SH-SY5Y (cell line): Measurements from ENCODE around the gene NAALADL2.

Experiments
- GATA2 ChIP-seq: IDR thresholded peaks from 2 replicates; pipeline ENCODE4 v1.6.1; 2011; ENCODE audit warnings: mild to moderate bottlenecking, low read depth, low read length
- GATA3 ChIP-seq: IDR thresholded peaks from 2 replicates; pipeline ENCODE4 v1.6.1; 2011; ENCODE audit warnings: low read depth, mild to moderate bottlenecking, low read length, moderate library complexity

The NAALADL2 gene

DNA sequence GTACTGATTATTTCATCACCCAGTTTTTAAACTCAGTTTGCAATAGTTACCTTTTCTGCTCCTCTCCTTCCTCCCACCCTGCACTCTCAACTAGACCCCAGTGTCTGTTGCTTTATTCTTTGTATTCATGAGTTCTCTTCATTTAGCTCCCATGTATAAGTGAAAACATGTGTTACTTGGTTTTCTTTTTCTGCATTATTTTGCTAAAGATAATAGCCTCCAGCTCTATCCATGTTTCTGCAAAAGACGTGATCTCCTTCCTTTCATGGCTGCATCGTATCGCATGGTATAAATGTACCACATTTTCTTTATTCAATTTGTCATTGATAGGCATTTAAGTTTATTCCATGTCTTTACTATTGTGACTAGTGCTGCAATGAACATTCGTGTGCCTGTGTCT lies 79.0 kb downstream of the NAALADL2 start:
- TF ChIP-seq GATA3 (no peak), GATA2 (no peak)

DNA sequence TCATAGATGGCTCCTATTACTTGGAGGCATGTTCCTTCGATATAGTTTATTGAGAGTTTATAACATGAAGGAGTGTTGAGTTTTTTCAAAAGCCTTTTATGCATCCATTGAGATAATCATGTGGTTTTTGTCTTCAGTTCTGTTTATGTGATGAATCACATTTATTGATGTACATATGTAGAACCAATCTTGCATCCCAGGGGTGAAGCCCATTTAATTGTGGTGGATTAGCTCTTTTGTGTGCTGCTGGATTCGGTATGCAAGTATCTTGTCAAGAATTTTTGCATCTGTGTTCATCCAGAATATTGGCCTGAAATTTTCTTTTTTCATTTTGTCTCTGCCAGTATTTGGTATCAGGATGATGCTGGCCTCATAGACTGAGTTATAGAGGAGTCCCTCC lies 81.0 kb downstream of the NAALADL2 start:
- TF ChIP-seq GATA2 = no peak
- TF ChIP-seq GATA3 = no peak

DNA sequence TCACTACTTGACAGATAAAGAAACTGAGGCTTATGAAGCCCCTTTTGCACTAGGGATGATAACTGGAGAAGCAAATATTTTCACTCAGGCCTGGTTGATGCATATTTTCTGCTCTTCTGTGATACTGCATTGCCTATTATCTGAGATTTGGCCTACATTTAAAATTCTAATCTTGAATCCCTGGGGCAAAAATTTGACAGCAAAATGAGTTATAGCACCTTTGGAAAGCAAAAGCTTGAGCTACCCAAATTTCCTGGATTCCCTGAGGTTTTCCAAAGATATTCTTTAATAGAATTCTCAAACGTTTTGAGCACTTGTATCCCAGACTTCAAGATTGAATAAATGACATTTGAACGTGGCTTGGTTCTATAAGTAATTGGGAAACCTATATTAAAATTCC lies 86.1 kb downstream of the NAALADL2 start:
- TF ChIP-seq GATA3 = no peak
- no peak for TF ChIP-seq GATA2

DNA sequence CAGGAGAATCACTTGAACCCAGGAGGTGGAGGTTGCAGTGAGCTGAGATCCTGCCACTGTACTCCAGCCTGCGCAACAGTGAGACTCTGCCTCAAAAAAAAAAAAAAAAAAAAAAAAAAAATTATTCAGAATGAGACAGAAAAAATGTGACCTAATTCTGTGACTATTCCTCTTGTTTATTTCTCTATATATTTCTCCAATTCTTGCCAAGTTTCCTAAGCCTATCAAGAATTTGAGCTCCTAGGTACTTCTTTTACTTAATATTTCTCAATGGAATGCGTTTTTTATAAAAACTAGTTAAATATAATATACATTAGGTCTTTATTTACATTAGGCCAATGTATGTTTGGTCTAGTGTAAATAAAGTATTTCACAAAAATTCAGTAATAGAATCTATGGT lies 86.8 kb downstream of the NAALADL2 start:
- TF ChIP-seq GATA3 = no peak
- no peak for TF ChIP-seq GATA2

DNA sequence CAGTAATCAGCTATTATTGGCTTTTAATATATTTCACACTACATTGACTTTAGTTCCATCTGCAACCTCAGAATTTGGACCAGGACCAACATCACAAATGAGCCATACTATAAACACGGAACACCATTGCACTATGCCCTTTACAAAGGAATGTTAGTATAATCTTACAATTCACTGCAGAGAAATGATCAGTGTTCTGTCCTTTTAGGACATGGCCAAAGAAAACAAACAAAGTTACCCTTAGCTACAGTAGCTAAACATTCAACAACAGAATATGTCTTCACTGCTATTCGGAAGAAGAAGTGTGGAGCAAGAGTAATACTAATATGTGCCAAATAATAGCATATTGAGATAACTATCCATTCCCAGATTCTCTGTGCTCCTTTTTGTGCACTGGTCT lies 90.4 kb downstream of the NAALADL2 start:
- TF ChIP-seq GATA2 (no peak), GATA3 (no peak)

DNA sequence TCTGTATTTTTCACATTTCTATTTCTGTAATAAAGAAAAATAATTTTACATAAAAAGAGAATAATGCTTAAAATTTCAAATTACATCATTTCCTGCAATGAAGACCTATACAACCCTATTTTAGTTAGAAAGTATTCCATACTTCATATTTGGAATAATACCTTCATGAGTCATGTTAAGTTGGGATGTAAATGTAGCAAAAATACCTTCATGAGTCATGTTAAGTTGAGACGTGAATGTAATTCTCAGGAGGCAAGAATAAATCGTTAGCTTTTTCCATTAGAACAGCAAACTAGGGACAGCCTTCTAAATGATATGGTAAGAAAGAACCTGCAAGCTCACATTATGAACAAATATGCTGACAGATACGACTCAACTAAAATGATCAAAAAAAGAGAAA lies 91.9 kb downstream of the NAALADL2 start:
- TF ChIP-seq GATA2 (no peak), GATA3 (no peak)

DNA sequence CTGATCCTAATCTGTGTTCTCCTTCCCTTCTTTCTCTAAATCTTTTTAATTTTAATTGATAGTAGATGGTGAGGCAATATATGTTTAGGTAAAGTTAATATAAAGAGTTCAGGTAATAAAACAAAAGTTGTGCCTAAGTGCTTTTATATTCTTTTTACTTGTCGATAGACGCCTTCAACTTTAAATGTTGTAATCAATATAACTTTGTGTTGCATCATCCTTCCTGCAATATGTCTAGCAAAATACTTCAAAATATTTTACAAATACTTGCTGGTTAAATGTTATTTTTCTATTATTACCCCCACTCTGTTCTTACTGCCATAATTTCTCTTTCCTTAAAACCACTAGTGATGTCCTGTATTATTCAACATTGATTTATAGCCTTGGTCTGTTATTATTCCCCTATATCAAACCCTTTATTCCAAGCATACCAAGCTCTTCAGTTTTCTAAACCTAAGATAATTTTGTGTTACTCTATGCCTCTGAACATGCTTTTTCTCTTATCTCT lies 92.4 kb downstream of the NAALADL2 start:
- TF ChIP-seq GATA2 (no peak), GATA3 (no peak)

DNA sequence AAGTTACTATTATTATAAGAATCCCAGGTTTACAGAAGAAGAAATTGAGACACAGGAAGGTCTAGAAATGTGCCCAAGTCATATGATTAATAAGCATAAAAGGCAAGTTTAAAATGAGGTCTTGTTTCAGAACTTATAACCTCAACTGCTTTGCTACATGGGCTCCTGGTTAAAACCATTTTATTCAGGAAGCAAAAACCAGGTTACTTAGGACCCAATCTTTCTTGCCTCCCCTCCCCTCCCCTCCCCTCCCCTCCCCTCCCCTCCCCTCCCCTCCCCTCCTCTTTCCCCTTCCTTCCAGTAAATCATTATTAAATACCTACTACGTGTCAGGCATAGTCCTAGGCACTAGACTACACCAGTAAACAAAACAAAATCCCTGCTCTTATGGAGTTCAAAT lies 93.9 kb downstream of the NAALADL2 start:
- no peak for TF ChIP-seq GATA3

DNA sequence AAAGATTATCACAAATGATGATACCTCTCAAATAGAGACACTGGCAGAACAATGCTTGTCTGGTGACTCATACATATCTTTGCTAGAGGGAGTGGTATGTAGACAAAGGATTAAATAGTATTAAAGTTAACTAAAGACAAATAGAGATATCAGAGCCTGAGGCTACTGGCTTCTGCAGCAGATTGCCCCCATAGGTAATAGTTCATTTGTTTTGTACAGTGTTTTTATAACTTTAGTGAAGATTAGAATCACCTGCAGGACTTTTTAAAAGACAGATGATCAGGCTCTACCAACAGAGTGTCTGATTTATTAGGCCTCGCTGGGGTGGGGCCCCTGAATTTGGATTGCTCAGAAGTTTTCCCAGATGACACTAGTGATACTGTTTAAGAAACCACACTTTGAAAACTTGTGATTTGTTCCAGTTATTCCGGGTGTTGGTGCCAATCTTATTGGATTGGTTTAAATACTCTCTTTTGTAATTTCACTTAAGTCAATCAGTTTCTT lies 96.4 kb downstream of the NAALADL2 start:
- no peak for TF ChIP-seq GATA3
- no peak for TF ChIP-seq GATA2

DNA sequence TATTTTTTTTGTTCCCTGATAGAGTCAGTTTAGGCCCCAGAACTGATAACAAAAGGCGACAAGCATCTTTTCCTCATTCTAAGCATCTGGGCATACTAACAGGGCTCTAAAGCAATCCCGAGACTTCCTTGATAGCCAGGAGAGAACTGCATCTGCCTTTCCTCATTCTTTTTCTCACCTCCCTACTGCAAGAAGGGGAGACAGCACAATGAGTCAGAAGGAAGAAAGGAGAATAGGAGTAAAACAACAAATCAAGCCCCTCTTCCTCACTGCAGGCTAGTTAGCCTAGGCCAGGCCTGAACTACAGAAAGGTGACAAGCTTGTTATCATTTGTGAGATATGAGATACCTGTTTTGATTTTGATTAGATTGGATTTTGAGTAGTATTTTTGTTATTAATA lies 97.9 kb downstream of the NAALADL2 start:
- no peak for TF ChIP-seq GATA3
- no peak for TF ChIP-seq GATA2

DNA sequence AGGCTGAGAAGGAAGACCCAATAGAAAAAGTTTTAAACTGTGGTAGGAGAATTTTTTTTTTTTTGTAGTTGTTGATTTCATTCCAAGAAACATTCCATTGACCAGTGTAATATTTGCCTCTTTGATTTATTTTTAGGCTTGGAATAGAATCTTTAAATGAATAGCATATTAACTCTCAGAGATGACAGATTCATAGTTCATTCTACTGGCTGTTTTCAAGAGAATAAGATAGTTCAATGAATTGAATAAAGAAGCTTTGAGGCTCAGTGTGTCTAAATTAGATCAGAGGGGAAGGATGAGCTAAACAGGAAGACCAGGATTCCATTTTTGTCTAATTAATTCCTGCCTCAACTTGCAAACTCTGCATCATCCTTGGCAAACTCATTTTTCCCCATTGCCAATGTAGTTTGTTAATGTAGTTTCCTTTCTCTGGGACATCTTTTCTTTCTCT lies 98.4 kb downstream of the NAALADL2 start:
- TF ChIP-seq GATA3 = no peak
- TF ChIP-seq GATA2 = no peak

DNA sequence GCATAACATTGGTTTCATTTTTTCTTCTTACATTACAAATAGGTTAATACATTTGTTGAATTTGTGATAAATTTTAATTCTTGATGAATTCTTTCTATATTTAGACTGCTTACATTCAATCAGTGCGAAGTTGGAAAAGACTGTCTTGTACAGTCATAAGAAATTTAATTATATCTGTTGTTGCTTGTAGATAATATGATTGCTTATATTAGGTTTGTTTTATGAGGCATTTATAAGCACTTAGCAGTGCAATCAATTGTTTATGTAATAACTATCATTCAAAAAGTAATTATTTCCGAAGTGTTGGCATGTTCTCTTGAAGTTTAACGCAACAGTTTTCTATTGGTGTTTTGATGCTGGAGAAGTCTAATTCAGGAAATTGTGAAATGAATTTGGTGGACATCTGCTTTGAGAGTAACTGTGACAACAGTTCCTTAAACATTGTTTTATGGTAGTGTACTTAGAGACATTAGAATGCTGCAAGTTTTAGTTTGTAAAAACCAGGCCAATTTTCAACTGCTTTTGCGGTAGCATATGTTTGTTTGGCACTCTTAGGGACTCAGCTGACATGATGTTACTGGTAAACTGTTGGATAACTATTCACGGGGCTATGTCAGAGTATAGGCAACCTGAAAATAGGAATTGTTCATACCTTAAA lies 99.7 kb downstream of the NAALADL2 start:
- no peak for TF ChIP-seq GATA3
- no peak for TF ChIP-seq GATA2

DNA sequence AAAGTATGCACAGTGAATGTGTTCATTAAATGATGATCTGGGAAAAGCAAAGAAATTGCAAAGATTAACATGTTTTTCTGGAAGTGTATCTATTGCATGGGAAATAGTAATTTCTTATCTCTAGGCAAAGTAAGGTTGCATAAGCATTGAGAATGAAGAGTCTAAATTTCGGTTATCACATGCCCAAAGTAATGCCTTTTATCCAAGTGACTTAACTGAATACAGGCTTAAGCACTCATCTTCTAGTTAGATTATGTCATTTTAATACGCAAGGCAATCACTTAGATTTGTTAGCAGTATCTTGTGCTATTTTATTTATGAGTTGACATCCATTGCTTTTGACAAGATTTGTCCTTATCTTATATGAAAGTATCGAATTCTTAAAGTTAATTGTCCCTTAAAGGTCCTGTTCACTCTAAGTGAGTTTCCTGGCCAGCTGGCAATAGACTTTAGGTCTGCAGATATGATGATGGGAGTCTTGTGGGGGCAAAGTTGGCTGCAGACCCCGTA lies 100.5 kb downstream of the NAALADL2 start:
- TF ChIP-seq GATA2 (no peak), GATA3 (no peak)

DNA sequence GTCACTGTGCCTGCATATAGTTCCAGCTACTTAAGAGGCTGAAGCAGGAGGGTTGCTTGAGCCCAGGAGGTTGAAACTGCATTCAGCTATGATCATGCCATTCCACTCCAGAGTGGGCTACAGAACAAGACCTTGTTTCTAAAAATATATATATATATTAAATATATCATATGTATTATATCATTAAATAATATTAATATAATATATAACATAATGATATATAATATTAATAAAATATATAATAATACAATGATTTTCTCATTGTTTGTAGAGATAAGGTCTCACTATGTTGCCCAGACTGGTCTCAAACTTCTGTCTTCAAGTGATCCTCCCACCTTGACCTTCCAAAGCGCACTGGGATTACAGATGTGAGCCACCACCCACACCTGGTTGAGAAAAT lies 101.8 kb downstream of the NAALADL2 start:
- TF ChIP-seq GATA3 = no peak
- no peak for TF ChIP-seq GATA2

DNA sequence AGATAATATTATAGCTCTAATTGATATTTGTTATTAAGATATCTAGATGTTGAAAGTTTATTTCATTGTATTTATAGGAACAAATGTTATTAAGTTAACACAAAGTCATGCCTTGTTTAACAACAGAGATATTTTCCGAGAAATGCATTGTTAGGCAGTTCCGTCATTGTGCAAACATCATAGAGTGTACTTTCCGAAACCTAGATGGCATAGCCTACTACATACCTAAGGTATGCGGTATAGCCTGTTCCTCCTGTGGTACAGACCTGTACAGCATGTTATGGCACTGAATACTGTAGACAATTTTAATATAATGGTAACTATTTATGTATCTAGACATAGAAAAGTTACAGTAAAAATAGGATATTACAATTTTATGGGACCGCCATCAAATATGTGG lies 114.3 kb downstream of the NAALADL2 start:
- TF ChIP-seq GATA2 (no peak), GATA3 (no peak)

DNA sequence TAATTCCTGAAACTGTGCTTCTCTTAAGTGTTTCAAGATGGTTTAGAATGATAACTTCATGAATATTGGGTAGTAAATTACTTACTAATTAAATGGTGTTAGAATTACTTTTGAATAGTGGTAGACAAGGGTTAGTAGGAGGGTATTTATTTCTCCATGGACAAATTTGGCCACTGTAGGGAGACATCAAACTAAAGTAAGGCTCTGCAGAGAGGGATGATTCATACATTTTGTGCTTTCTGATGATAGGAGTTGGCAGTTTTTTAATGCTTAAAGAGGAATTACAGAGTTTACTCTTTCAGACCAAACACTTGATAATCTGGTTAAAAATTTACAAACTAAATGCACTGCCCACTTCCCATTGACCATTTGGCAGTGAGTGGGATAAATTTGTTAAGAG lies 127.6 kb downstream of the NAALADL2 start:
- TF ChIP-seq GATA2 = no peak
- no peak for TF ChIP-seq GATA3
